H9 (cell line): ENCODE data around the gene KRT34. TPM values are rescaled to one million over a fixed set of nuclear protein-coding genes. Genes with fewer than 3 reads are reported as not detected.

ENCODE experiments used
- DNase-seq: peaks from one replicate; pipeline ENCODE4 v3.0.0-alpha.2; 2017
- H2AFZ ChIP-seq: one replicate; pipeline ENCODE4 v1.6.1; 2013; ENCODE audit warnings: mild to moderate bottlenecking, low read length, control low read depth, moderate library complexity
- H2AK5ac ChIP-seq: 2 replicates; pipeline ENCODE4 v1.6.1; 2013; ENCODE audit warnings: low read length, control low read depth, mixed read lengths; ENCODE audit not compliant: insufficient read length
- H2BK120ac ChIP-seq: one replicate; pipeline ENCODE4 v1.6.1; 2013; ENCODE audit warnings: low read depth, mild to moderate bottlenecking, low read length, control low read depth, inconsistent platforms; ENCODE audit not compliant: poor library complexity, severe bottlenecking
- H2BK12ac ChIP-seq: 2 replicates; pipeline ENCODE4 v1.6.1; 2013; ENCODE audit warnings: low read length, control low read depth, mixed read lengths, low read depth; ENCODE audit not compliant: insufficient read length
- H2BK15ac ChIP-seq: 2 replicates; pipeline ENCODE4 v1.6.1; 2013; ENCODE audit warnings: low read depth, low read length, control low read depth
- H2BK20ac ChIP-seq: one replicate; pipeline ENCODE4 v1.6.1; 2013; ENCODE audit warnings: low read depth, mild to moderate bottlenecking, low read length, control low read depth, inconsistent platforms; ENCODE audit not compliant: poor library complexity, severe bottlenecking
- H2BK5ac ChIP-seq: 2 replicates; pipeline ENCODE4 v1.6.1; 2013; ENCODE audit warnings: low read length, control low read depth, mixed read lengths; ENCODE audit not compliant: insufficient read length
- H3K14ac ChIP-seq: 2 replicates; pipeline ENCODE4 v1.6.1; 2013; ENCODE audit warnings: low read length, control low read depth; ENCODE audit not compliant: insufficient read depth
- H3K18ac ChIP-seq: 2 replicates; pipeline ENCODE4 v1.6.1; 2013; ENCODE audit warnings: low read depth, mild to moderate bottlenecking, mixed read lengths, low read length, control low read depth; ENCODE audit not compliant: insufficient read length
- H3K23ac ChIP-seq: 2 replicates; pipeline ENCODE4 v1.6.1; 2013; ENCODE audit warnings: low read length, control low read depth, mixed read lengths, low read depth; ENCODE audit not compliant: insufficient read length
- H3K23me2 ChIP-seq: 2 replicates; pipeline ENCODE4 v1.6.1; 2013; ENCODE audit warnings: low read depth, mild to moderate bottlenecking, mixed read lengths, low read length, control low read depth; ENCODE audit not compliant: insufficient read length, poor library complexity, severe bottlenecking
- H3K27ac ChIP-seq: 2 replicates; pipeline ENCODE4 v1.5.1; 2013; ENCODE audit warnings: low read length, control low read depth, mixed read lengths, low read depth; ENCODE audit not compliant: insufficient read length
- H3K27me3 ChIP-seq: 2 replicates; pipeline ENCODE4 v1.6.1; 2013; ENCODE audit warnings: low read length, control low read depth, inconsistent platforms; ENCODE audit not compliant: insufficient read depth
- H3K4ac ChIP-seq: 2 replicates; pipeline ENCODE4 v1.6.1; 2013; ENCODE audit warnings: low read depth, mild to moderate bottlenecking, control low read depth, inconsistent platforms, low read length, moderate library complexity
- H3K4me1 ChIP-seq: 2 replicates; pipeline ENCODE4 v1.6.1; 2013; ENCODE audit warnings: low read length, control low read depth, inconsistent platforms; ENCODE audit not compliant: insufficient read depth
- H3K4me2 ChIP-seq: 2 replicates; pipeline ENCODE4 v1.6.1; 2013; ENCODE audit warnings: low read length, control low read depth, mixed read lengths; ENCODE audit not compliant: insufficient read length, insufficient read depth
- H3K56ac ChIP-seq: 2 replicates; pipeline ENCODE4 v1.6.1; 2013; ENCODE audit warnings: low read depth, mild to moderate bottlenecking, mixed read lengths, low read length, control low read depth; ENCODE audit not compliant: insufficient read length
- H3K79me1 ChIP-seq: 2 replicates; pipeline ENCODE4 v1.6.1; 2013; ENCODE audit warnings: low read depth, mild to moderate bottlenecking, moderate library complexity, low read length, control low read depth, inconsistent platforms; ENCODE audit not compliant: insufficient read depth, poor library complexity, severe bottlenecking
- H3K79me2 ChIP-seq: 2 replicates; pipeline ENCODE4 v1.6.1; 2013; ENCODE audit warnings: low read length, control low read depth, inconsistent platforms; ENCODE audit not compliant: insufficient read depth
- H3K9ac ChIP-seq: 2 replicates; pipeline ENCODE4 v1.6.1; 2013; ENCODE audit warnings: low read length, control low read depth, mixed read lengths; ENCODE audit not compliant: insufficient read length; ENCODE audit errors: extremely low read depth
- H3K9me3 ChIP-seq: one replicate; pipeline ENCODE4 v1.6.1; 2013; ENCODE audit warnings: low read depth, low read length, inconsistent platforms; ENCODE audit not compliant: control insufficient read depth
- H3T11ph ChIP-seq: one replicate; pipeline ENCODE4 v1.6.1; 2013; ENCODE audit warnings: mild to moderate bottlenecking, low read length, control low read depth, inconsistent platforms
- H4K20me1 ChIP-seq: one replicate; pipeline ENCODE4 v1.6.1; 2013; ENCODE audit not compliant: control insufficient read depth, insufficient read length, insufficient read depth
- H4K5ac ChIP-seq: 2 replicates; pipeline ENCODE4 v1.6.1; 2013; ENCODE audit warnings: low read depth, mild to moderate bottlenecking, mixed read lengths, low read length, control low read depth; ENCODE audit not compliant: insufficient read length
- H4K8ac ChIP-seq: replicated peaks from 2 replicates; pipeline ENCODE4 v1.6.1; 2013; ENCODE audit warnings: low read length, control low read depth, mixed read lengths, low read depth; ENCODE audit not compliant: insufficient read length
- H4K91ac ChIP-seq: 2 replicates; pipeline ENCODE4 v1.6.1; 2013; ENCODE audit warnings: low read depth, mild to moderate bottlenecking, moderate library complexity, mixed read lengths, low read length, control low read depth; ENCODE audit not compliant: insufficient read length
- H3K27ac Mint-ChIP-seq, 3 experiments: 2 replicates in 2 of 3; 3 replicates in 1 of 3; pipeline ENCODE4 v1.8.0; 2020 to 2021; ENCODE audit warnings: mixed read lengths in 3 of 3, mild to moderate bottlenecking in 1 of 3, moderate library complexity in 1 of 3
- H3K27me3 Mint-ChIP-seq: 2 replicates; pipeline ENCODE4 v1.8.0; 2021; ENCODE audit warnings: low read depth, mild to moderate bottlenecking, moderate library complexity, mixed read lengths
- H3K36me3 Mint-ChIP-seq, 3 experiments: 2 replicates in 2 of 3; 3 replicates in 1 of 3; pipeline ENCODE4 v1.8.0; 2020 to 2021; ENCODE audit warnings: low read depth in 3 of 3, mixed read lengths in 3 of 3; ENCODE audit not compliant: insufficient read depth in 1 of 3
- H3K4me1 Mint-ChIP-seq, 2 experiments: 2 replicates each; pipeline ENCODE4 v1.8.0; 2020; ENCODE audit warnings: mixed read lengths in 2 of 2
- H3K4me3 Mint-ChIP-seq, 2 experiments: 2 replicates in 1 of 2; 3 replicates in 1 of 2; pipeline ENCODE4 v1.8.0; 2020 to 2021; ENCODE audit warnings: mild to moderate bottlenecking in 2 of 2, mixed read lengths in 2 of 2, moderate library complexity in 1 of 2
- H3K9me3 Mint-ChIP-seq, 2 experiments: 2 replicates in 1 of 2; 3 replicates in 1 of 2; pipeline ENCODE4 v1.8.0; 2020; ENCODE audit warnings: mild to moderate bottlenecking in 2 of 2, mixed read lengths in 2 of 2, moderate library complexity in 1 of 2
- CTCF ChIP-seq: fragments of 200-600 bp; sonication (generic); conservative IDR thresholded peaks from 3 replicates; pipeline ENCODE4 v1.8.0; 2021; ENCODE audit warnings: antibody characterized with exemption, mild to moderate bottlenecking
- WGBS: extraction: QIAGEN DNeasy Blood & Tissue Kit; methylation state at CpG from one replicate; pipeline ENCODE4 v1.1.7; 2013; ENCODE audit warnings: missing lambda C conversion rate, low lambda C conversion rate, mixed read lengths; ENCODE audit not compliant: insufficient read length; ENCODE audit errors: extremely low coverage; 5-methylcytosine and 5-hydroxymethylcytosine counted together
- total RNA-seq: library from RNA; stranded (reverse); gene quantifications from 2 replicates; pipeline ENCODE4 v1.2.1, GENCODE V29; 2021

The KRT34 gene
- total RNA-seq, 1 experiment from 2014 or later: not detected

GRCh38 chr17:41393826-41394225, 11.7 kb upstream of the KRT34 start:
- no peak overlapping the region for H3K9ac ChIP-seq
- H2AK5ac ChIP-seq: no peak overlapping the region
- no peak overlapping the region for H4K5ac ChIP-seq
- H2BK12ac ChIP-seq: no peak overlapping the region
- no peaks in the 10 kb centered on the region for H3K79me2 ChIP-seq
- H4K8ac ChIP-seq: no peak overlapping the region
- H2BK20ac ChIP-seq: no peak overlapping the region
- DNase-seq: no peak
- no peak overlapping the region for H3K56ac ChIP-seq
- no peak overlapping the region for H3K27ac ChIP-seq
- H3K4me1 ChIP-seq: no peaks in the 10 kb centered on the region
- no peaks in the 10 kb centered on the region for H3K23me2 ChIP-seq
- Mint-ChIP-seq H3K27ac (no peak overlapping the region), H3K36me3 (no peaks in the 10 kb centered on the region), H3K4me3 (no peak overlapping the region), H3K27me3 (no peaks in the 10 kb centered on the region; the same call in 1 of the 2 replicates), H3K4me1 (0 out of 4 replicates have a peak, but pooled peaks cover 0 to 3% of the 10 kb centered on the region in 2 experiments), H3K9me3 (no peaks in the 10 kb centered on the region; a peak in 1 of 5 replicates)
- H3K27me3 ChIP-seq: no peaks in the 10 kb centered on the region
- TF ChIP-seq CTCF: no peak
- no peak overlapping the region for H4K91ac ChIP-seq
- no peak overlapping the region for H3K4ac ChIP-seq
- no peak overlapping the region for H3K18ac ChIP-seq
- H4K20me1 ChIP-seq: no peaks in the 10 kb centered on the region
- H2BK15ac ChIP-seq: no peak overlapping the region
- no peak overlapping the region; the same call in 1 of the 2 replicates for H3K14ac ChIP-seq
- no peaks in the 10 kb centered on the region for H3K79me1 ChIP-seq
- no peaks in the 10 kb centered on the region for H3K9me3 ChIP-seq
- H2AFZ ChIP-seq: no peak overlapping the region
- H2BK120ac ChIP-seq: no peak overlapping the region
- no peak overlapping the region for H3K4me2 ChIP-seq
- H3T11ph ChIP-seq: no peak overlapping the region
- H3K23ac ChIP-seq: no peak overlapping the region
- H2BK5ac ChIP-seq: no peak overlapping the region
- WGBS: no CpG with 5 or more reads among the region's 10 CpGs
